ENCODE results near the gene NBPF1.
"Not testable (repeated sequence)": the region's sequence is repeated elsewhere in the genome, so short reads cannot be mapped to it uniquely, and the experiment has no call there.

NBPF1 gene

DNA sequence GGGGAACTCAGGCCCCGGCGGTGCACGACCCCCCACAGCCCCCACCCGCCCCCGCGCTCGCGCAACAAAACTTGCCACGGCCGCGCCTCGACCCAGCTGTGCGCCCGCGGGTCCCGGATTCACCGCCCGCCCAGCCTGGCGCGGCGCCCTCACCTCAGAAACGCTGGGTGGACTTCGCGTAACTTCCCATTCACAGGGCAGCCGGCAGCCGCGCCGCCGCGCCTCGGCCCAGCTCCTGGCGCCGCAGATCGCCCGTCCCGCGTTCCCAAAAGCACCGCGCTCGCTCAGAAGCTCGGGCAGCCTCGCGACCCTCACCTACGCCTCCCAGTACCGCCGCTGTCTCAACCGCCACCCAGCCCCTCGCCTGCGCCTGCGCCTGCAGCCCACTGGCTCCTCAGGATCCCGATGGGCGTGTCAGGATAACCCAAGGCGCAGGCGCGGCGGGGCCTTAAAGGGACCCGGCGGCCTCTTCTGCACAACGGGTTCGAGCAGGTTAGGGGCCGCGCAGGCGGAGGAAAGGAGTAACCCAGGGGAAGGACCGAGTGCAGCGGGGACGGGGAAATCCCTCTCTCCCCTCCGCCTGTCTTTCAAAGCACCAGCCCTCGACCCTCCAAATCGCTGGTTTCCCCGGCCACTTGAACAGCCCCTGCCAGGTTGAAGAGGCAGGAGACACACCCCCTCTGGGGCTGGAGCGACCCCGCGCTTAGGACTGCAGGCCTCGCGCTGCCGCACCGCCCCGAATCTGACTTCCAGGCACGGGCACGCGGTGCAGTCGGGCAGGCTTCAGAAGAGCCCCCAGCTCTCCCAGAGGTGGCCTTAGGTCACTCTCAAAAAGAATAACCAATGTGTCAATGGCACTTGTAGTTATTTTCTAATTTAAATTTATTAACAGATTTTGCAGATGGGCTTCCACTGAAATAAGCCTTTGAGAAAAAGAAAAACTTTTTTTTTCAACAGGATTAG lies at the start of gene NBPF1:
TSS of gene NBPF1 (minus strand) at position 380 of the 963 bp plus-strand sequence.
- peak; percentile 97 for DNase-seq (ENCODE audit: low read depth)

DNA sequence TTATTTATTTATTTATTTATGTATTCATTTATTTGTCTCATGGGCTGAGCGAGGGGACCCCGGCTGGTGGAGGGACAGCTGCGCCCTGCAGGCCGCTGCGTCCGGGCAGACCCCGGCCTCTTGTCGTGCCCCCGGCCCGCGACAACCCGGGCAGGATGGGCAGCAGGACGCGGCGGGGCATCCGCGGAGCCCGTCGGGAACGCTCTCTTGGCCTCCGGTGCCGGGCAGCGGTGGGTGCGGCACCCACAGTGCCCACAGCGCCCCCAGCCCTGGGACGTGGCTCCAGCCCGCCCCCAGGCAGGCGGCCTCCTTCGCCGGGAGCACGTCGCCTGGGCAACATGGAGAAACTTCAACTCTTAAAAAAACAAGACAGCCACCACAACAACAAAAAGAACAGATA lies 44.9 kb upstream of the NBPF1 start:
- DNase-seq (ENCODE audit: low read depth), result not testable (repeated sequence)

- DNase-seq (ENCODE audit: low read depth), result not testable (repeated sequence)
Measured at GRCh38 chr1:16656981-16657683, 43.8 kb upstream of the NBPF1 start.

DNA sequence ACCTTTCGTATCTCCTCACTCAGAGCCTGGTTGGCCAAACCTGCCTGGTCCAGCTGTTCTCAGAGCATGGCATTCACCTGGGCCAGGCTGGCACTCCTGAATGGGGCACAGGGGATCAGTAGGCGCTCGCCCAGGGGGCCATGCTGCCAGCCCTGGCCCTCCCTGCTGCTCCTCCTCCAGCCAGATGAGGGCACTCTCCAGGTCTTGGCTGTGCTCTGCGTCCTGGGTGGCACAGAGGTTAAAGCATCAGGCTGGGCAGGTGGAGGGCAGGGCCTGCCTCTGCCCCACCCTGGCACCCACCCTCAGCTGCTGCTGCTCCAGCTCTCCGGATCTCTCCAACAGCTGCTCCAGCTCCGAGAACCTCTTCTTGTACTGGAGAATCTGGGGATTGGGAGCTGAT lies 43.2 kb upstream of the NBPF1 start:
- not testable (repeated sequence) for DNase-seq (ENCODE audit: low read depth)

GRCh38 chr1:16651560-16651959 lies 38.2 kb upstream of the NBPF1 start:
- not testable (repeated sequence) for DNase-seq (ENCODE audit: low read depth)

DNA sequence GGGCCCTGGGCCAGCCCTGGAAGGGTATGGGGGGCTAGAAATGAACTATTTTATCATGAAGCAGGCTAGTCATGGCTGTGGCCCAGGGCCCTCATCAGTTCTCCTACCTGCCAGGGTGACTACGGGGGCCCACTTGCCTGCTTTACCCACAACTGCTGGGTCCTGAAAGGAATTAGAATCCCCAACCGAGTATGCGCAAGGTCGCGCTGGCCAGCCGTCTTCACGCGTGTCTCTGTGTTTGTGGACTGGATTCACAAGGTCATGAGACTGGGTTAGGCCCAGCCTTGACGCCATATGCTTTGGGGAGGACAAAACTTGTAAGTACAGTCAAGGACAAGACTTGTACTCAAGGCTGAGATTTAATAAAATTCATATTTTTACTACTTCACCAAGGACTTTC lies 36.6 kb upstream of the NBPF1 start:
- DNase-seq (ENCODE audit: low read depth), result not testable (repeated sequence)

- not testable (repeated sequence) for DNase-seq (ENCODE audit: low read depth)
Measured at GRCh38 chr1:16649390-16649789, 36.0 kb upstream of the NBPF1 start.

DNA sequence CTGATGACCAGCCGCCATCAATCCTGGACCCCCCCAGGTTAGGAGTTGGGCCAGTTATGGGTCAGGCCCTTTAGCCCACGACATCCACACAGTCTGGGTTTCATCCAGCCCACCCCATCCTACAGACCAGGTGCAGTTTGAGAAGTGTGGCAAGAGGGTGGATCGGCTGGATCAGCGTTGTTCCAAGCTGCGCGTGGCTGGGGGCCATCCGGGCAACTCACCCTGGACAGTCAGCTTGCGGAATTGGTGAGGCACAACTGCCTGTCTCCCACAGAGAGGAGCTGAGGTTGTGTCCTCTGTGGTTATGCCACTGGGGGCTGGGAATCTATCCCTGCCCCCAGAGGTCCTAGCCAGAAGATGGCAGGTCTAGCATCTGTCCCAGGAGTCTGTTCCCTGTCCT lies 35.4 kb upstream of the NBPF1 start:
- not testable (repeated sequence) for DNase-seq (ENCODE audit: low read depth)

DNA sequence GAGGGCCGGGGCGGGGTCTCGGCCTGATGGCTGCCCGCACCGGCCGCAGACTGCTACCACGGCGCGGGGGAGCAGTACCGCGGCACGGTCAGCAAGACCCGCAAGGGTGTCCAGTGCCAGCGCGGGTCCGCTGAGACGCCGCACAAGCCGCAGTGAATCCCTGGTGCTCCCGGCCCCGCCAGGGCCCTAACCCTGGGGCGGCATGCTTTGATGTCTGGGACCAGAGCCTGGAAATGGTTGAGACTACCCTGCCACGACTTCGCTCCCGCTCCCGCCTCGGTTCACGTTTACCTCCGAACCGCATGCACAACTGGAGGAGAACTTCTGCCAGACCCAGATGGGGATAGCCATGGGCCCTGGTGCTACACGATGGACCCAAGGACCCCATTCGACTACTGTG lies 34.9 kb upstream of the NBPF1 start:
- DNase-seq (ENCODE audit: low read depth), result not testable (repeated sequence)

DNA sequence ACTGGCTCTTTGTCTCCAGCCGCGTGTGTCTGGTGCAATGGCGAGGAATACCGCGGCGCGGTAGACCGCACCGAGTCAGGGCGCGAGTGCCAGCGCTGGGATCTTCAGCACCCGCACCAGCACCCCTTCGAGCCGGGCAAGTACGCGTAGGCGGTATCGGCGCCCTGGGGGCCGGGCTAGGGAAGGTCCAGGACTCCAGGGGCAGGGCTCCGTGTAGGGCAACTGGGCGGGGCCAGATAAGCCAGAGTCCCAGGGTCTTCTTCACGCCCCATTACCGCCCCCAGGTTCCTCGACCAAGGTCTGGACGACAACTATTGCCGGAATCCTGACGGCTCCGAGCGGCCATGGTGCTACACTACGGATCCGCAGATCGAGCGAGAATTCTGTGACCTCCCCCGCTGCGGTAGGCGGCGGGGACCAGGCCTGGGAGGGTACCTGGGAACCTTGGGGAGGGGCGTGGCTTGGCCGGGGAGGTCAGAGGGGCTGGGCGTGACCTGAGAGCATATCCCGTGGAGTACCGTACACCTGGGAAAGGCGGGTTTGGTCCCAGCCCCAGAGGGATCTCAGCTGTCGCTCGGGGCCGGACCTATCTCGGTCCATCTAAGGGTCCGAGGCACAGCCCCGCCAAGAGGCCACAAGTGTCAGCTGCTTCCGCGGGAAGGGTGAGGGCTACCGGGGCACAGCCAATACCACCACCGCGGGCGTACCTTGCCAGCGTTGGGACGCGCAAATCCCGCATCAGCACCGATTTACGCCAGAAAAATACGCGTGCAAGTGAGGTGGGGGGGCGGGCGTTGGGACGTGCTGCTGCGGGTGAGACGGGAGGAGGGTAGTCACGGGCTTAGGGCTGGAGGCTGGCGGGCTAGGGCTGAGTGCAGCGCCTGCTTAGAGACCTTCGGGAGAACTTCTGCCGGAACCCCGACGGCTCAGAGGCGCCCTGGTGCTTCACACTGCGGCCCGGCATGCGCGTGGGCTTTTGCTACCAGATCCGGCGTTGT lies 34.1 kb upstream of the NBPF1 start:
- DNase-seq (ENCODE audit: low read depth), result not testable (repeated sequence)

GRCh38 chr1:16646716-16647115 lies 33.4 kb upstream of the NBPF1 start:
- DNase-seq (ENCODE audit: low read depth), result not testable (repeated sequence)

DNA sequence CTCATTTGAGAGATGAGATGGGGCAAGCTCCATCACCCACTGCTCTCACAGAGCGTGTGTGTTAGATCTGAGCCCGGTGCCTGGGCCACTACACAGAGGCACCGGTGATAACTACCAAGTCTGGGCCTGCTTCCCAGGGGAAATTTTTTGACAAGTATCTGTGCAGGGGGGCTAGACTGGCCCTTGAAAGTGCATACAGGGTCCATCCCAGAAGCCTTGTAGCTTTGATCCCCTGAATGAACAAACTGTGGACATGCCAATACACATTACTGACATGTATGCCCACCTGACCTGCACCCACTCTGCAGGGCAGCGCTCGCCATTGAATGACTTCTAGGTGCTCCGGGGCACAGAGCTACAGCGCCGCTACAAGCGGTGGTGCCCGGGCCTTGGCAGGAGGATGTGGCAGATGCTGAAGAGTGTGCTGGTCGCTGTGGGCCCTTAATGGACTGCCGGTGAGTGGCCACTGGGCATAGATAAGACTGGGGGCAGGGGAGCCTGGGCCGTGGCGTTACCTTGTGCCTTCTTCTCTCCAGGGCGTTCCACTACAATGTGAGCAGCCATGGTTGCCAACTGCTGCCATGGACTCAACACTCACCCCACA lies 32.8 kb upstream of the NBPF1 start:
- DNase-seq (ENCODE audit: low read depth), result not testable (repeated sequence)

DNA sequence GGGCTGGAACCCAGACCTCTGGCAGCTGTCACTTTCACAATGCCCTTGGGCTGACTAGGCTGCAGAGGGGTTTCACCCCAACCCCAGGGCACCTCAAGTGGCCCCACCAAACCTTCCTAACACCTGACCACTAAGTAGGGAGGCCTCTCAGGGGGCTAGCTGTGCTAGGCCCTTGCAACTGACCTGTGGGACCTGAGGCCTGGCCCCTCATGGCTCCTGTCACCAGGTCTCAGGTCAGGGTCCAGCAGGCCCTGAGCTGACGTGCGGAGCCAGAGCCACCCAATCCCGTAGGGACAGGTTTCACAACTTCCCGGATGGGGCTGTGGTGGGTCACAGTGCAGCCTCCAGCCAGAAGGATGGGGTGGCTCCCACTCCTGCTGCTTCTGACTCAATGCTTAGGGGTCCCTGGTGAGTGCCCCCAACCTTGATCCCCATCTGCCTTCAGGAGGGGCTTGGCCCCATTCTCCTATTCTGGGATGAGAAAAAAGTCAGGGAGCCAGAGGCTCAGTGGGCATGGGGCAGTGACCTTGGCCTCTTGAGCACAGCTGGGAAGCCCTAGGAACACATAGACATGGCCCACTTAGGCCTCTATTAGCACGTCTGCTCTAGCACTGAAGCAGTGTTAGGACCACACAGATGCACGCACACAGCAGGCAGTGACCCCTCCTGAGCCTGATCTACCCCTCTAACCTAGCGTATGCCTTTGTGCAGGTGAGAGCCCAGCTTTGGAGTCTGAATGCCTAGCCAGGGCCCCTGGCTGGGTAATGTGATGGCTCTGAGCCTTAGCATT lies 32.1 kb upstream of the NBPF1 start:
- DNase-seq (ENCODE audit: low read depth), result not testable (repeated sequence)

DNA sequence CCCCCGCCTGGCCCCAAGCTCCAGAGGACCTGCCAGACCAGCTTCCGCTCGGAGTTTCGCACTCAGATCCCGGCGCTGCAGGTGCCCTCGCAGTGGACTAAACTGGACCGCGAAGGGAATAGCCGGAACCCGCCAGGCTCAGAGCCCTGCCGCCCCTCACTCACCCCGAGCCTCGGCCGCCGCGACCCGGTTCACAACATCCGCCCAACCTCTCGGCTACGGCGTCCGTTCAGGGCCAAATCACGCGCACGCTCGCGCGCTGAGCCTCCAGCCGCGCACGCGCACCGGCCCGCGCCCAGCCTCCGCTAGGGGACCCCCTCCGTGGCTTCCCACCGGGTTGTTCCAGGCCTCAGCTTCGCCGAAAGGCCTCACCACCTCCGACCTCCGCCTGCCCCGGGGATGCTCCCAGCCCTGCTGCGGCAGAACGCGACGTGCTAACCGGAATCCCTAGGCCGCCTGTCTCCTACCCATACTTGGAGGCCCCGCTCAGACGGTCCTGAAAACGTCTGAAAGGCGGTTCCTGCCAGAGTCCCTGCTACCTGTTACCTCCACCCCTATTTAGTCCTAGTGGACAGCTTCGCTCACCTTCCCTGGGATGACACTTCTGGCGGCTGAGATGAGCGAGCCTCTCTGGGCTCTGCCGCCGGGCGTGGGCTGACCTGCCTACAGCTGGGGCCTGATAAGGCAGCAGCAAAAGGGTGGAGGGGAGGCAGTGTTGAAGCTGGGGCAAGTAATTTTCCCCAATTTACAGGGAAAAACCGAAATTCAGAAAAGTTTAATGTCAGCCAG lies 31.3 kb upstream of the NBPF1 start:
- DNase-seq (ENCODE audit: low read depth), result peak; percentile 100

- no peak for DNase-seq (ENCODE audit: low read depth)
Measured at GRCh38 chr1:16644193-16644481, 30.8 kb upstream of the NBPF1 start.

DNA sequence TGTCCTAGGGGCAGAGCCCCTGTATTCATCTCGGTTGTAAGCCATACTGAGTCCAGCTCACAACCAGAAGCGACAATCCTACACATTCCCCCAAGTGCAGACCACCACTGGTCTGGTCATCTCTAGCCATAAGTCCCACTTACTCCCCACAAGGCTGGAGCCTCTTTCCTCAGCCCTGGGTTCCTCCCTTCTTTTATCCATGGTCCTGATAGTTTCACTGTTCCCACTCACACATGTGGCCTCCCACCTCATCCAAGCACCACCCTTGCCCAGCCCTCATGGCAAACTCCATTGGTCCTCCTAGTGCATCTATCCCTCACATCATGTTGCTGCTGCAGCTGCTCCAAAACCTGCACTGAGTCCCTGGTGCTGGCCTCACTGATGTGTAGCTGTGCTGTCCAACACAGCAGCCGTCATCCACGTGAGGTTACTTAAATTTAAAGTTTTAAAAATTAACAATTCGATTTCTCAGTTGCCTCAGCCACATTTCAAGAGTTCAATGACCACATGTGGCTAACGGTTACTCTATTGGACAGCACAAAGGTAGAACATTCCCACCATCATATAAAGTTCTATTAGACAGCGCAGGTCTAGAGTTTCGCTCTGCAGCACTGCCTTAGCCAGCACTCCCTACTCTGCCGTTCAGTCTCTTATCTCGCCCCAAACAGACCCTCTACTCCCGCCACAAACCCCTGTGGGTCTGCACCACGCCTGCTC lies 30.3 kb upstream of the NBPF1 start:
- DNase-seq (ENCODE audit: low read depth), result not testable (repeated sequence)

DNA sequence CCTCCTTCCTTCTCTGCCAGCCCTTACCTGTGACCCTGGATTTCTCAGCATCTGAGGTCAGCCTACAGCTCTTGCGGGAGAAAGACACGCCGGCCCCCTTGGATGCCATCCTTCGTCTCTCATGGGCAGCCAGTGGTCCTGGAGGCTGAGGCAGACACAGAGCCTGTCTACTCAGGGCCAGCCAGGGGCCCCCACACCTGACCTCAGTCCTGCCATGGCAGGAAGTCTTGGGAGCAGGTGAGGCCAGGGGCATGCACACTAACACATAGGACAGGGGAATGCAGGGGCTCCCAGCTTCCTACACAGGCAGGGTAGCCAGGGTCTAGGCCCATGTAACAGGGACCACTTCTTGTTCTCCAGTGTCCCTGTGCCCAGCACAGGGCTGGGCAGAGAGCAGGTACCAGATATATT lies 29.6 kb upstream of the NBPF1 start:
- DNase-seq (ENCODE audit: low read depth), result not testable (repeated sequence)

GRCh38 chr1:16642025-16642966 lies 28.9 kb upstream of the NBPF1 start:
- DNase-seq (ENCODE audit: low read depth), result not testable (repeated sequence)

Data from stimulated activated CD8-positive, alpha-beta memory T cell treated with anti-CD3 and anti-CD28 coated beads, Interleukin-7, amount 100 ng/mL, for 24 hours (primary cell).